ENCODE results near the gene STAC3.

DNA sequence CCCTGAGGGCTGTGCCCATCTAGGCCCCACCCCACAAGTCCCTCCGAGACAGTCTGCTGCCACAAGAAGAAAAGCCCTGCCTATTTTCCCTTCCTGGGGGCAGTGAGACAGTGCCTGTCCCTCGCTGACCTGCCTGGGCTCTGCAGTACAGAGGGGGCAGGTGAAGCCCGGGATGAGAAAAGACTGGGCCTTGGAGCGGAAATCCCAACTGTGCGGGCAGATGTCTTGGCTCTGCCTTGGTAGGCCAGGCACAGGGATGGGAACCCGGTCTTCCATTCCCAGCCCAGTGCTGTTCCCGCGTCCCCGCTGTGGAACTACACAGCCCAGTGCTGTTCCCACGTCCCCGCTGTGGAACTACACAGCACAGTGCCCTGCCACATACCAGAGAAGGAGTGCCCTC, 47.2 kb downstream of the STAC3 start:
- TF ChIP-seq POLR2A (IDR thresholded peaks at IDR 0.05; ENCODE audit: low read depth, low read length) (no peak), POLR2AphosphoS5 (IDR thresholded peaks at IDR 0.05; ENCODE audit: low read depth, low read length) (no peak), TAF1 (IDR thresholded peaks at IDR 0.05; ENCODE audit: borderline replicate concordance, low read depth, low read length) (no peak)

Data from GM12892 (cell line).